GM15510 (cell line): ENCODE results near the gene TESPA1.

Source experiments
- POLR2A ChIP-seq: IDR thresholded peaks from 3 replicates; pipeline ENCODE4 v1.6.1; 2011; ENCODE audit warnings: borderline replicate concordance; ENCODE audit not compliant: insufficient read length; ENCODE audit errors: extremely low read depth

TESPA1 gene

GRCh38 chr12:54991991-54992375 lies 7.4 kb upstream of the TESPA1 start:
- no peak for TF ChIP-seq POLR2A

- peak; percentile 25 for TF ChIP-seq POLR2A
Observed at GRCh38 chr12:54991161-54991990, 6.8 kb upstream of the TESPA1 start.

- TF ChIP-seq POLR2A, result no peak
Observed at GRCh38 chr12:54989829-54990228, 5.3 kb upstream of the TESPA1 start.

DNA sequence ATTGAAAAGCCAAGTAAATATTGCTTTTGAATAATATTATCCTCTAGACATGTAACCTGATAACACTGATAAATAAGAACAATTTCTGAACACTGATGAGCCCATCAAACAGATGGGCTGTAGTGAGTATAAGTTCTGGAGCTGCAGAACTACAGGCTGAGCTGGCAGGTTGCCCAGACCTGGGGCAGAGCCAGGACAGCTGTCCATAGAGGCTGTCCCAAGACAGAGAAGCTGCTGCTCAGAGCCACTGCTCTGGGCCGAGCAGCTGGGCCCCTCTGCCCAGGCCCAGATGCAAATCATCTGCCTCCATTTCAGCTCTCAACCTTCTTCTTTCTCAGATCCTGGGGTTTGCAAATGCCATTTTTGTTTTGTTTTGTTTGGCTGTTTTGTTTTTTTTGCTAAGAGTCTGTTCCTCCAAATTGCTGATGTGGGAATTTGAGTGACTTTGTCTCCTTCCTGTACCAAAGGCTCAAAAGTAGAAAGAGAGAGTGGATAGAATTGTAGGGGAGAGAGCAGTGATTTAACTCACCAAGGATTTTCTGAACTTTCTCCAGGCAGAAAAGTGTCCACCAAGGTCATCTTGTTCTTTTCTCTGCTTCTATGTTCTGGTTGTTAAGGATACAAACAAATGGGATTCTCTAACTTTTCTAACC lies 4.0 kb upstream of the TESPA1 start:
- no peak for TF ChIP-seq POLR2A

GRCh38 chr12:54987611-54988231 lies 3.2 kb upstream of the TESPA1 start:
- no peak for TF ChIP-seq POLR2A

GRCh38 chr12:54983536-54984101 lies 943 bp downstream of the TESPA1 start:
- no peak for TF ChIP-seq POLR2A

DNA sequence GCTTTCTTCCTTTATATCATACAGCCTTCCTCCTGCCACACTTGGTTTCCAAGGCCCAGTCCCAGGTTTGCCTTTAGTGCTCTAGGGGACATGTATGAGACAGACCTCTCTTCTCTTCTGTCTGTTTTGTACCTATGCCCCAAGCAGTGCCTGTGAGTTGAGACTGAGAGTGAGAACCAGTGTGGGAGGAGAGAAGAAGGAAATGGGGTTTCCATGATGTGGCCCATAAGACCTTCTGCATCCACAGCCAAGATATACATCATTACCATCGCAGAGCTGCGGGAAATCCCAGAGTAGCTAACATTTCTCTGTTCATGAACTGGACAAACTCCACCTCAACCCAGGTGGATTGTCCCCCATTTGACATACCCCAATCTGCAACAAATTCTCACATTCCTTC lies 2.8 kb downstream of the TESPA1 start:
- no peak for TF ChIP-seq POLR2A

DNA sequence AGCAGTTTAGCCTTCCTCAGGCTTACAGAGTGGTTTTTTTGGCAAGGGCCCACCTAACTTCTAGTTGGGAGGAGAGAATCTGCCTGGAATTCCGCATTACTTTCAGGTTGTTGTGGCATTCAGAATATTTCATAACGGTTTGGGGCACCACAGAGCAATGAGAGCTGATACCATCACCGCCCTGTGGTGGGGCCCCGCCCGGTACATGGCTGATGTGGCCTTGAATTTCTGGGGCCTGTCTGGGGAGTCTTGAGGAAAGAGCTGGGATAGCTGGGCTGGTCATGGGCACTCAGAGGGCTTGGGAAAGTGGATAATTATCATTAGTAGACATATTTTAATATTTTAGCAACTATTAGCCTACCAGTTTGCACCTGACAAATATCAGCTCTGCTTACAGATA lies 4.2 kb downstream of the TESPA1 start:
- no peak for TF ChIP-seq POLR2A

DNA sequence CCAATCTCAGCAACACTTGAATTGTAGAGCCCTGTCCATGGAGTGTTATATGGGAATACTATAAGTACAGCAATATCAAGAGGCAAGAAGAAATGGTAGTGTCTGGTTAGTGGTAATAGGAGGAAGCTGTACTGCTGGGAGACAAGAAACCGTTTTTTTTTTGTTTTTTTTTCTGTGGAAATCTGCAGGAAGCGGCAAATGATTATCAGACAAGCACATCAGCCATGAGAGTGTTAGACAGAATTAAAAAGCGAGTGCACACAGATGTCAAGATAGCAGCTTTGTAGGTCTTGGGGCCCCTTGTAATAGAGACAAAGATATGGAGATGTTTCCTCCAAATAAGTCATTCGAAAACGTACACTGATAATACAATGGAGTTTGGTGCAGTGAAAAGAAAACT lies 6.7 kb downstream of the TESPA1 start:
- no peak for TF ChIP-seq POLR2A

DNA sequence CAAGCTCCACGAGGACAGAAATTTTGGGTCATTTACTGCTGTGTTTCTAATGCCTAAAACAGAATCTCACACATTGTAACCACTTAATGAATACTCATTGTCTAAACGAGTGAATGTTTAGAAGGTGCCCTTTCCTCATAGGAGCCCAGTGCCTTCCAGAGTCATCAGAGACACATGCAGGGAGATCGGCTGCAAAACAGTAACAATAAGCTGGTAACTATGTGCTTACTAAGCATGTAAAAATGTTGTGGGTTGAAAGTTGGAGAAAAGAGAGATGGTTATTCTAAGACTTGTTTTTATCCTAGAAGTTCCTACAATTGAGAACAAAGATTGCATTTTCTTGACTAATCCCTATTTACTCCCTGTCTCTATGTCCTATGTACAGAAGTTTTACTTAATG lies 7.4 kb downstream of the TESPA1 start:
- TF ChIP-seq POLR2A, result no peak

GRCh38 chr12:54975875-54976274 lies 8.7 kb downstream of the TESPA1 start:
- TF ChIP-seq POLR2A, result no peak

GRCh38 chr12:54975272-54975671 lies 9.3 kb downstream of the TESPA1 start:
- TF ChIP-seq POLR2A, result no peak

DNA sequence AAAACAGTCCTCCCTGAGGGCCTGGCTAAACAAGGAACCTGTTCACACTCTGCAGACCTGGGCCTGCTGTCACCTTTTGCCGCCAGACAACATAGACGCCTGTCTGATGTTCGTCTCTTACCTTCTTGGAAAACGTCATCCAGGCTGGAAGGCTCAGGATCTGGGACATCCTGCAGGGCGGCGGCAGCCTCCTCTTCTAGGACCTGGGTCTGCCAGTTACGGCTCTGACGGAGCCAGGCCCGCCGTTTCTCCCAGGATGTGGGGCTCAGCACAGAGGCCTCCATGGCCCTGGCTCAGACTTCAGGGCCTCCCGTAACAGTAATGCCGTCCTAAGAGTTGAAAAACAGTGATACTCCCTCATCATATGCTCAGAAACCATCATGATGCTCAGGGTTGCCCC lies 10.3 kb downstream of the TESPA1 start:
- TF ChIP-seq POLR2A, result no peak

DNA sequence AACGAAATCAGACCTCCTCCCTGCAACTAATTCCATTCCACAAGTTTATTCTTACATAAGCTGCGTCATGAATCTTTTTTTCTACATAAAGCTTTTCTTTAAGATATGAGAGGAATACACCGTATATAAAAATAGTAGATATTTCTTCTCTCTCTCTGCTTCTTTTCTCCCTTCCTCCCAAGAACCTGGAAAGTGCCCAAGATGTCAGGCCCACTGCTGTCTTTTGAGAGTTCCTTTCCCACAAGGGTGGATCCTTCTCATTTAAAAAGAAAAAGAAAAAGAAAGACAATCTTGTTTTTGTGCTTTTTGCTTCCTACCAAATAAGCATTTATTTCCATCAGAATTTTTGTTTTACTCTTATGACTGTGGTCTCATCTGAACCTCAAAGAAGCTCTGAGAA lies 11.0 kb downstream of the TESPA1 start:
- TF ChIP-seq POLR2A, result no peak

GRCh38 chr12:54970741-54971140 lies 13.8 kb downstream of the TESPA1 start:
- TF ChIP-seq POLR2A, result no peak

- TF ChIP-seq POLR2A, result no peak
Observed at GRCh38 chr12:54968181-54968730, 16.3 kb downstream of the TESPA1 start.

DNA sequence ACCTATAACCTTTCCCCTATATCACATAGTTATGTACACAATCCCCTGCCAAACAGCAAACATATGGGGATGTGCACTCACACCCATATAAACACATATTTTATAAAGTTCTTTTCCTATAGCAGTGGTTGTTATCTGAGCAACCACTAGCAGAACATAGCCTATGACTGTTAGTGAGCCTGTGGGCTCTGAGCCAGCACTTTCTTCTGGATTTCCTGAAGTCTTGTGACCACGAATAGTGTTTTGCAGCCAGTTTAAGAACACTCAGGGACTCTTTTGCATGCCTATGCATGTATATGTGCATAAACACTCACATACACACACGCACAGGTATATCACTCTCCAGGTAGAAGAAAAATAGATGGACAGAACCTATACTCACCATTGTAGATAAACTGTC lies 17.1 kb downstream of the TESPA1 start:
- TF ChIP-seq POLR2A, result no peak
